DOHH2 (cell line): ENCODE data around the gene SMPD2.

Experiments used
- CTCF ChIP-seq: fragments of 200-600 bp; sonication (generic); IDR thresholded peaks from one replicate; pipeline ENCODE4 v1.5.1; 2014; ENCODE audit warnings: antibody characterized with exemption, mild to moderate bottlenecking, low read depth, low read length; ENCODE audit not compliant: poor library complexity, severe bottlenecking
- EZH2phosphoT487 ChIP-seq: fragments of 200-600 bp; sonication (generic); IDR thresholded peaks from 2 replicates; pipeline ENCODE4 v1.6.1; 2017; ENCODE audit warnings: borderline replicate concordance, mild to moderate bottlenecking, antibody characterized with exemption, low read length, moderate library complexity, mixed read lengths

DNA sequence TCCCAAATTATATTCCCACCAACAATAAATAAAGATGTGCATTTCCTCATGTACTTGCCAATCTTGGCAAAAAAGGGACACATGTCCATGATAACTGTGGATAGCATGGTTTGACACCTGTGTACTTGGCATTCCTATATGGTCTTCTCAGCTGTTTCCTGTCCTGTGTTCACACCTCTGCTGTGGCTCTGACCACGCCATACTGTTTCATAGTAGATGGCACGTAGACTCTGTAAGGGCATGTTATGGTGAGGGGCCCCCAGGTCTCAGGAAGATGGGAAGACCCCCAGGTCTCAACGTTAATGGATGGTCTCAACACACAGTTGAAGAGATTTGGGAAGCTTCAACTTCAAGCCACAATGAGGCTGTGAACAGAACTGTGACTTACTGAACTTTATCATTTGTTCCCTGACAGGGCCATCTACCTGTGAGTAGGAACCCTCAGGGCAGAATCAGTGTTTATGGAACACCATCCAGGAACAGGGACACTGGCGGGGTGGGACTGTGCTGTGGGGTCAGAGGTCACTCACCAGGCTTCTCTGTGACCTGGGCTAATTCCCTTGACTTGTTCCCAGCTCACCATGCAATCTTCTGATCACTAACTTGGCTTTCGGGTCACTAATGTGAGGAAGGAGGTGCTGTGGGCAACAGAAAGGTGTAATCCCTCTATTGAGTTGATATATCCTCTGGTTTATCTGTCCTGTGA is 30.7 kb downstream of the SMPD2 start:
- TF ChIP-seq CTCF (no peak), EZH2phosphoT487 (no peak)
